Mesendoderm (in vitro differentiated cells): ENCODE data around the gene ADAMTS5. TPM values are rescaled to one million over a fixed set of nuclear protein-coding genes. Genes with fewer than 3 reads are reported as not detected.

Experiments used
- DNase-seq: peaks from one replicate; pipeline ENCODE4 v3.0.0; 2013
- H2AK5ac ChIP-seq: 2 replicates; pipeline ENCODE4 v1.6.1; 2013; ENCODE audit warnings: low read length, inconsistent platforms
- H2BK120ac ChIP-seq: 2 replicates; pipeline ENCODE4 v1.6.1; 2013; ENCODE audit warnings: low read depth, mild to moderate bottlenecking, low read length, moderate library complexity, mixed read lengths
- H2BK15ac ChIP-seq: replicated peaks from 2 replicates; pipeline ENCODE4 v1.6.1; 2013; ENCODE audit warnings: low read depth, mild to moderate bottlenecking, moderate library complexity
- H2BK5ac ChIP-seq: 2 replicates; pipeline ENCODE4 v1.6.1; 2013; ENCODE audit warnings: low read length, inconsistent platforms
- H3K18ac ChIP-seq: 2 replicates; pipeline ENCODE4 v1.6.1; 2013; ENCODE audit warnings: mild to moderate bottlenecking, low read length, mixed read lengths
- H3K23ac ChIP-seq: one replicate; pipeline ENCODE4 v1.6.1; 2013; ENCODE audit warnings: low read length
- H3K27ac ChIP-seq: 2 replicates; pipeline ENCODE4 v1.5.1; 2013; ENCODE audit warnings: low read depth, mild to moderate bottlenecking, inconsistent platforms, low read length, moderate library complexity
- H3K27me3 ChIP-seq: 2 replicates; pipeline ENCODE4 v1.6.1; 2013; ENCODE audit warnings: low read length, control low read depth, mild to moderate bottlenecking, inconsistent platforms; ENCODE audit not compliant: insufficient read depth, poor library complexity
- H3K36me3 ChIP-seq: 2 replicates; pipeline ENCODE4 v1.6.1; 2013; ENCODE audit warnings: low read length, inconsistent platforms; ENCODE audit not compliant: control insufficient read depth, insufficient read depth
- H3K4ac ChIP-seq: one replicate; pipeline ENCODE4 v1.6.1; 2013; ENCODE audit warnings: low read depth, mild to moderate bottlenecking, low read length, moderate library complexity
- H3K4me1 ChIP-seq: 2 replicates; pipeline ENCODE4 v1.6.1; 2013; ENCODE audit warnings: low read depth, low read length, inconsistent platforms; ENCODE audit not compliant: control insufficient read depth
- H3K4me2 ChIP-seq: 2 replicates; pipeline ENCODE4 v1.6.1; 2013; ENCODE audit warnings: low read length
- H3K4me3 ChIP-seq: 2 replicates; pipeline ENCODE4 v1.5.1; 2013; ENCODE audit warnings: mild to moderate bottlenecking, low read length
- H3K56ac ChIP-seq: one replicate; pipeline ENCODE4 v1.6.1; 2013; ENCODE audit warnings: low read length
- H3K79me1 ChIP-seq: 2 replicates; pipeline ENCODE4 v1.6.1; 2013; ENCODE audit warnings: low read length, inconsistent platforms
- H3K79me2 ChIP-seq: 2 replicates; pipeline ENCODE4 v1.6.1; 2013; ENCODE audit warnings: mild to moderate bottlenecking, low read length; ENCODE audit not compliant: control insufficient read depth, insufficient read depth
- H3K9ac ChIP-seq: 2 replicates; pipeline ENCODE4 v1.6.1; 2013; ENCODE audit warnings: low read length, inconsistent platforms
- H4K5ac ChIP-seq: one replicate; pipeline ENCODE4 v1.6.1; 2013; ENCODE audit warnings: low read length
- H4K8ac ChIP-seq: one replicate; pipeline ENCODE4 v1.6.1; 2013; ENCODE audit warnings: low read depth, mild to moderate bottlenecking, control low read depth, low read length, moderate library complexity
- whole genome bisulfite sequencing: extraction: QIAGEN DNeasy Blood & Tissue Kit; methylation state at CpG from one replicate; pipeline ENCODE4 v1.1.7; 2013; ENCODE audit warnings: low lambda C conversion rate, missing lambda C conversion rate; ENCODE audit not compliant: insufficient coverage; ENCODE audit errors: extremely low coverage; 5-methylcytosine and 5-hydroxymethylcytosine counted together
- polyA plus RNA-seq, 2 experiments: library from polyadenylated mRNA; stranded (reverse); fragments of 200-250 nt; gene quantifications; one replicate each; pipeline ENCODE4 v1.2.3, GENCODE V29; 2013

Gene ADAMTS5
- 2.4 TPM for polyA plus RNA-seq (2013, experiment 1 of 2)
- 2.4 TPM for polyA plus RNA-seq (2013, experiment 2 of 2)

GRCh38 chr21:26967062-26967913 is at the start of gene ADAMTS5:
Gene ADAMTS5 (minus strand): TSS chr21:26967088. CDS start chr21:26966391, 697 bp downstream.
- Histone ChIP-seq H3K9ac (peak within 1 kb of the TSS; percentile 84), H3K79me1 (no peaks in the 10 kb centered on the region), H3K56ac (peak within 1 kb of the TSS; percentile 93), H2BK120ac (peak within 1 kb of the TSS; percentile 18), H3K4me1 (no peaks in the 10 kb centered on the region), H3K23ac (no peak within 1 kb of the TSS), H3K18ac (peak within 1 kb of the TSS; percentile 91), H3K79me2 (no peaks in the 10 kb centered on the region), H4K5ac (no peak within 1 kb of the TSS), H3K27ac (peak within 1 kb of the TSS; percentile 84), H2AK5ac (no peak within 1 kb of the TSS), H2BK5ac (peak within 1 kb of the TSS; percentile 56), H3K4ac (peak within 1 kb of the TSS; percentile 90), H3K4me3 (peak within 1 kb of the TSS; percentile 61), H2BK15ac (no peak within 1 kb of the TSS), H3K27me3 (no peaks in the 10 kb centered on the region), H3K4me2 (peak within 1 kb of the TSS; percentile 95), H3K36me3 (no peaks in the 10 kb centered on the region), H4K8ac (no peak within 1 kb of the TSS)
- no CpG with 5 or more reads among the region's 55 CpGs for WGBS
- DNase-seq, result peak; percentile 90

GRCh38 chr21:27001526-27001925 is 34.6 kb upstream of the ADAMTS5 start:
- Histone ChIP-seq H3K36me3 (no peaks in the 10 kb centered on the region), H4K8ac (no peak overlapping the region), H3K18ac (no peak overlapping the region), H3K23ac (no peak overlapping the region), H2AK5ac (no peak overlapping the region), H3K9ac (no peak overlapping the region), H2BK5ac (no peak overlapping the region), H3K79me2 (no peaks in the 10 kb centered on the region), H2BK120ac (no peak overlapping the region), H3K79me1 (no peaks in the 10 kb centered on the region), H3K27me3 (no peaks in the 10 kb centered on the region), H3K56ac (no peak overlapping the region), H3K4me3 (no peak overlapping the region), H2BK15ac (no peak overlapping the region), H4K5ac (no peak overlapping the region), H3K4ac (no peak overlapping the region), H3K4me1 (no peaks in the 10 kb centered on the region), H3K4me2 (no peak overlapping the region), H3K27ac (no peak overlapping the region)
- WGBS, result no CpG with 5 or more reads among the region's 1 CpG
- DNase-seq, result no peak

GRCh38 chr21:26983576-26983975 is 16.7 kb upstream of the ADAMTS5 start:
- no peak overlapping the region for H2BK15ac ChIP-seq
- no CpG with 5 or more reads among the region's 5 CpGs for WGBS
- no peak overlapping the region for H2BK5ac ChIP-seq
- no peak overlapping the region for H3K4me3 ChIP-seq
- H3K27me3 ChIP-seq, result no peaks in the 10 kb centered on the region
- H3K79me2 ChIP-seq, result no peaks in the 10 kb centered on the region
- H3K27ac ChIP-seq, result no peak overlapping the region
- H3K36me3 ChIP-seq, result no peaks in the 10 kb centered on the region
- H2AK5ac ChIP-seq, result no peak overlapping the region
- no peaks in the 10 kb centered on the region for H3K4me1 ChIP-seq
- no peak overlapping the region for H4K5ac ChIP-seq
- H3K4ac ChIP-seq, result no peak overlapping the region
- H3K4me2 ChIP-seq, result no peak overlapping the region
- H2BK120ac ChIP-seq, result no peak overlapping the region
- H3K56ac ChIP-seq, result no peak overlapping the region
- H3K18ac ChIP-seq, result no peak overlapping the region
- H3K9ac ChIP-seq, result no peak overlapping the region
- no peak for DNase-seq
- no peak overlapping the region for H3K23ac ChIP-seq
- H3K79me1 ChIP-seq, result no peaks in the 10 kb centered on the region
- no peak overlapping the region for H4K8ac ChIP-seq

GRCh38 chr21:26982767-26983166 is 15.9 kb upstream of the ADAMTS5 start:
- Histone ChIP-seq H3K36me3 (no peaks in the 10 kb centered on the region), H4K8ac (no peak overlapping the region), H3K79me1 (no peaks in the 10 kb centered on the region), H3K4me3 (no peak overlapping the region), H2BK5ac (no peak overlapping the region), H2AK5ac (no peak overlapping the region), H3K4me1 (no peaks in the 10 kb centered on the region), H3K56ac (no peak overlapping the region), H3K27ac (no peak overlapping the region), H4K5ac (no peak overlapping the region), H3K27me3 (no peaks in the 10 kb centered on the region), H3K18ac (no peak overlapping the region), H2BK120ac (no peak overlapping the region), H3K4ac (no peak overlapping the region), H3K4me2 (no peak overlapping the region), H3K23ac (no peak overlapping the region), H3K79me2 (no peaks in the 10 kb centered on the region), H3K9ac (no peak overlapping the region), H2BK15ac (no peak overlapping the region)
- no peak for DNase-seq
- no CpG with 5 or more reads among the region's 2 CpGs for WGBS

GRCh38 chr21:26977746-26978145 is 10.9 kb upstream of the ADAMTS5 start:
- Histone ChIP-seq H3K56ac (no peak overlapping the region), H3K79me2 (no peaks in the 10 kb centered on the region), H3K36me3 (no peaks in the 10 kb centered on the region), H3K23ac (no peak overlapping the region), H2AK5ac (no peak overlapping the region), H3K4ac (no peak overlapping the region), H3K27me3 (no peaks in the 10 kb centered on the region), H3K4me2 (no peak overlapping the region), H3K79me1 (no peaks in the 10 kb centered on the region), H3K18ac (no peak overlapping the region), H2BK120ac (no peak overlapping the region), H4K8ac (no peak overlapping the region), H3K4me1 (no peaks in the 10 kb centered on the region), H2BK15ac (no peak overlapping the region), H4K5ac (no peak overlapping the region), H3K27ac (no peak overlapping the region), H3K9ac (no peak overlapping the region), H2BK5ac (no peak overlapping the region), H3K4me3 (no peak overlapping the region)
- no peak for DNase-seq
- WGBS, result no CpG with 5 or more reads among the region's 3 CpGs
